IMR-90 (cell line): ENCODE results near the gene F2RL1. TPM values are rescaled to one million over a fixed set of nuclear protein-coding genes. Genes with fewer than 3 reads are reported as not detected.

Source experiments
- ATAC-seq: fragments of 200-7000 bp; cut with Tn5 transposase; 2 replicates; pipeline ENCODE4 v1.9.1; 2020; ENCODE audit warnings: low read depth, mild to moderate bottlenecking, moderate library complexity
- BruUV-seq: library from RNA; stranded (reverse); fragments of 400-500 nt; replicated peaks from 2 replicates; lab custom pipeline; 2021; lab: Mats Ljungman, UMichigan
- CTCF ChIA-PET: fragments of 300-600 bp; formaldehyde crosslinking; extraction: SDS; loops from one replicate; lab custom pipeline; 2021; ENCODE audit warnings: antibody characterized with exemption; lab: Yijun Ruan, JAX
- POLR2A ChIA-PET: fragments of 300-600 bp; sonication (Branson Sonifier 250); formaldehyde crosslinking; loops from one replicate; lab custom pipeline; 2022; ENCODE audit warnings: antibody characterized with exemption; ENCODE audit not compliant: unreplicated experiment; lab: Charles Lee
- DNase-seq: peaks from one replicate; pipeline ENCODE4 v3.0.0; 2013
- H2AFZ ChIP-seq: replicated peaks from 2 replicates; pipeline ENCODE3; 2013; ENCODE audit warnings: low read length, mild to moderate bottlenecking; ENCODE audit not compliant: poor library complexity
- H2AK5ac ChIP-seq: 2 replicates; pipeline ENCODE4 v1.6.1; 2013; ENCODE audit warnings: low read depth, low read length, inconsistent platforms
- H2AK9ac ChIP-seq: replicated peaks from 2 replicates; pipeline ENCODE3; 2013; ENCODE audit warnings: mild to moderate bottlenecking, low read depth, low read length, moderate library complexity; ENCODE audit not compliant: poor library complexity
- H2BK120ac ChIP-seq: 2 replicates; pipeline ENCODE4 v1.6.1; 2013; ENCODE audit warnings: low read depth, low read length, inconsistent platforms
- H2BK15ac ChIP-seq: 3 replicates; pipeline ENCODE4 v1.6.1; 2013; ENCODE audit warnings: low read depth, low read length, inconsistent platforms
- H2BK20ac ChIP-seq: 2 replicates; pipeline ENCODE4 v1.6.1; 2013; ENCODE audit warnings: low read depth, mild to moderate bottlenecking, inconsistent platforms, low read length, moderate library complexity
- H2BK5ac ChIP-seq: 2 replicates; pipeline ENCODE4 v1.6.1; 2013; ENCODE audit warnings: mild to moderate bottlenecking, low read depth, low read length, inconsistent platforms; ENCODE audit not compliant: poor library complexity, severe bottlenecking
- H3K14ac ChIP-seq: replicated peaks from 2 replicates; pipeline ENCODE4 v1.6.1; 2013; ENCODE audit warnings: low read depth, low read length, inconsistent platforms
- H3K18ac ChIP-seq: 2 replicates; pipeline ENCODE4 v1.6.1; 2013; ENCODE audit warnings: low read depth, low read length, control low read depth
- H3K23ac ChIP-seq: 2 replicates; pipeline ENCODE4 v1.6.1; 2013; ENCODE audit warnings: low read depth, low read length, inconsistent platforms
- H3K27ac ChIP-seq: 2 replicates; pipeline ENCODE4 v1.5.1; 2013; ENCODE audit warnings: mild to moderate bottlenecking, control low read depth, low read length; ENCODE audit not compliant: insufficient read depth
- H3K27me3 ChIP-seq: 2 replicates; pipeline ENCODE4 v1.6.1; 2013; ENCODE audit warnings: low read length; ENCODE audit not compliant: control insufficient read depth, insufficient read depth
- H3K36me3 ChIP-seq: 2 replicates; pipeline ENCODE4 v1.6.1; 2013; ENCODE audit warnings: low read length, mixed read lengths; ENCODE audit not compliant: control insufficient read depth, insufficient read depth
- H3K4ac ChIP-seq: 2 replicates; pipeline ENCODE4 v1.6.1; 2013; ENCODE audit warnings: low read depth, low read length, inconsistent platforms
- H3K4me1 ChIP-seq: 2 replicates; pipeline ENCODE4 v1.6.1; 2013; ENCODE audit warnings: low read length, mixed read lengths; ENCODE audit not compliant: control insufficient read depth, insufficient read depth
- H3K4me2 ChIP-seq: 2 replicates; pipeline ENCODE4 v1.6.1; 2013; ENCODE audit warnings: low read depth, mild to moderate bottlenecking, control low read depth, low read length, moderate library complexity
- H3K4me3 ChIP-seq: 2 replicates; pipeline ENCODE4 v1.5.1; 2013; ENCODE audit warnings: low read depth, mild to moderate bottlenecking, control low read depth, low read length, moderate library complexity; ENCODE audit not compliant: insufficient read depth
- H3K56ac ChIP-seq: 2 replicates; pipeline ENCODE4 v1.6.1; 2013; ENCODE audit warnings: low read length, inconsistent platforms; ENCODE audit not compliant: insufficient read depth; ENCODE audit errors: extremely low read depth
- H3K79me1 ChIP-seq, 2 experiments: 2 replicates each; pipeline ENCODE4 v1.6.1; 2013; ENCODE audit warnings: low read length in 2 of 2, inconsistent platforms in 1 of 2, low read depth in 1 of 2
- H3K9ac ChIP-seq: 2 replicates; pipeline ENCODE4 v1.6.1; 2013; ENCODE audit warnings: low read depth, low read length, control low read depth
- H3K9me1 ChIP-seq: 2 replicates; pipeline ENCODE4 v1.6.1; 2013; ENCODE audit warnings: low read length, inconsistent platforms; ENCODE audit not compliant: insufficient read depth
- H3K9me3 ChIP-seq: 2 replicates; pipeline ENCODE4 v1.6.1; 2013; ENCODE audit warnings: low read length; ENCODE audit not compliant: control insufficient read depth, insufficient read depth
- H4K20me1 ChIP-seq: 2 replicates; pipeline ENCODE4 v1.6.1; 2013; ENCODE audit warnings: low read length, inconsistent platforms; ENCODE audit not compliant: insufficient read depth
- H4K5ac ChIP-seq: 2 replicates; pipeline ENCODE4 v1.6.1; 2013; ENCODE audit warnings: mild to moderate bottlenecking, low read depth, low read length, control low read depth
- H4K8ac ChIP-seq, 2 experiments: 2 replicates each; pipeline ENCODE4 v1.6.1; 2013; ENCODE audit warnings: low read depth in 2 of 2, low read length in 2 of 2, control low read depth in 1 of 2, inconsistent platforms in 1 of 2
- H4K91ac ChIP-seq: 2 replicates; pipeline ENCODE4 v1.6.1; 2013; ENCODE audit warnings: low read depth, low read length, inconsistent platforms; ENCODE audit not compliant: insufficient read depth
- CHD1 ChIP-seq: IDR thresholded peaks from 2 replicates; pipeline ENCODE4 v1.6.1; 2012; ENCODE audit warnings: low read depth, low read length, improper control_type of control experiment
- FOS ChIP-seq: fragments of 150-350 bp; IDR thresholded peaks from 2 replicates; pipeline ENCODE4 v1.6.1; 2016; ENCODE audit warnings: low read depth, low read length
- MAFK ChIP-seq: IDR thresholded peaks from 2 replicates; pipeline ENCODE4 v1.6.1; 2012; ENCODE audit warnings: low read depth, low read length, improper control_type of control experiment
- MXI1 ChIP-seq: IDR thresholded peaks from 2 replicates; pipeline ENCODE4 v1.6.1; 2012; ENCODE audit warnings: low read depth, mild to moderate bottlenecking, low read length, moderate library complexity, borderline replicate concordance
- POLR2A ChIP-seq: IDR thresholded peaks from 2 replicates; pipeline ENCODE4 v1.6.1; 2012; ENCODE audit warnings: mild to moderate bottlenecking, low read depth, low read length
- RFX5 ChIP-seq: IDR thresholded peaks from 2 replicates; pipeline ENCODE4 v1.8.0; 2012; ENCODE audit warnings: low read depth, mild to moderate bottlenecking, low read length, moderate library complexity
- WGBS, 2 experiments: methylation state at CpG; one replicate each; pipeline versions ENCODE4 v1.1.5 to v1.1.7; 2013; ENCODE audit warnings: missing lambda C conversion rate in 2 of 2; ENCODE audit not compliant: insufficient read length in 1 of 2; ENCODE audit errors: extremely low coverage in 2 of 2; 5-methylcytosine and 5-hydroxymethylcytosine counted together
- dilution Hi-C: fragments of 300-500 bp; cut with HindIII; formaldehyde crosslinking; loops from one replicate; pipeline ENCODE4 v1.14.3; 2018; ENCODE audit warnings: low sequenced_read_pairs; ENCODE audit not compliant: unreplicated experiment
- in situ Hi-C: fragments of 300-500 bp; cut with MboI; formaldehyde crosslinking; loops from 3 replicates; pipeline ENCODE4 v1.14.3; 2019; ENCODE audit warnings: low sequenced_read_pairs, inconsistent platforms, mixed read lengths
- intact Hi-C: fragments of 100-400 bp; cut with micrococcal nuclease; formaldehyde crosslinking; loops from 2 replicates; pipeline ENCODE4 v1.10.0; 2022
- polyA plus RNA-seq, 3 experiments: library from polyadenylated mRNA; depleted of rRNA; stranded (reverse); fragments of >200 nt; gene quantifications; 2 replicates each; pipeline ENCODE4 v1.2.3, GENCODE V29; 2012; ENCODE audit warnings: low replicate concordance in 1 of 3
- total RNA-seq: library from RNA; depleted of rRNA; stranded (reverse); fragments of >200 nt; gene quantifications from 2 replicates; pipeline ENCODE4 v1.2.3, GENCODE V29; 2012
- TF ChIP-seq, protein P1 (sequence below): conservative IDR thresholded peaks from 2 replicates; pipeline ENCODE4 v1.5.1; 2012; ENCODE audit warnings: mild to moderate bottlenecking, low read depth, low read length, improper control_type of control experiment

The F2RL1 gene
- total and polyA plus RNA-seq, 2 of the 4 experiments (the other 2 are of a cell fraction): 5.6 to 12.4 TPM

DNA sequence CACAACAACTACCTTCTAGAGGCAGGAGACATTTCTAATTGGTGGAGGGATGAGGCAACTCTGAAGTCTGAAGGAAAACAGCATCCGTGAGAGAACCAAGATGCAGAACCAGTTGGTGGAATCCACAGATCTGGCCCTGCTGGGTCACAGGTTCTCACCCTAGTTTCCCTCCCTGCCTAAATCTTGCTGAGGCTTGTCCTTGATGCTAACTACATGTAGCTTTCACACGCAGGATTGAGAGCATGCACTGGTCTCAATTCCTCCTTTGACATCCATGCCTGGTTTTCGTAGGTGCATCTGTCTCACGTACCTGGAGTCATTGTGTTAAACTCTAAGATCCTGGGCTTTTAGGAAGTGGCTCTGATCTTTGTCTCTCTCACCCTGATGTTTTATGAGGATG lies 9.7 kb upstream of the F2RL1 start:
- peak overlapping the region; percentile 47; the same call in 1 of the 3 replicates for H2BK15ac ChIP-seq
- in situ Hi-C loops: no loop called here
- no peaks in the 10 kb centered on the region for H3K27me3 ChIP-seq
- no peak overlapping the region for H4K5ac ChIP-seq
- peak overlapping the region; percentile 13; the same call in 1 of the 2 replicates for H4K91ac ChIP-seq
- 96% methylated on average over 3 of the region's 4 CpGs; no CpG with 5 or more reads in 1 of the 2 experiments for WGBS, 2 experiments
- no peak overlapping the region for H4K8ac ChIP-seq
- H2AK9ac ChIP-seq: no peak overlapping the region
- no peak for DNase-seq
- 0 out of 2 replicates have a peak overlapping the region, but pooled peaks have one; percentile 66 for H3K23ac ChIP-seq
- TF ChIP-seq, protein P1, sequence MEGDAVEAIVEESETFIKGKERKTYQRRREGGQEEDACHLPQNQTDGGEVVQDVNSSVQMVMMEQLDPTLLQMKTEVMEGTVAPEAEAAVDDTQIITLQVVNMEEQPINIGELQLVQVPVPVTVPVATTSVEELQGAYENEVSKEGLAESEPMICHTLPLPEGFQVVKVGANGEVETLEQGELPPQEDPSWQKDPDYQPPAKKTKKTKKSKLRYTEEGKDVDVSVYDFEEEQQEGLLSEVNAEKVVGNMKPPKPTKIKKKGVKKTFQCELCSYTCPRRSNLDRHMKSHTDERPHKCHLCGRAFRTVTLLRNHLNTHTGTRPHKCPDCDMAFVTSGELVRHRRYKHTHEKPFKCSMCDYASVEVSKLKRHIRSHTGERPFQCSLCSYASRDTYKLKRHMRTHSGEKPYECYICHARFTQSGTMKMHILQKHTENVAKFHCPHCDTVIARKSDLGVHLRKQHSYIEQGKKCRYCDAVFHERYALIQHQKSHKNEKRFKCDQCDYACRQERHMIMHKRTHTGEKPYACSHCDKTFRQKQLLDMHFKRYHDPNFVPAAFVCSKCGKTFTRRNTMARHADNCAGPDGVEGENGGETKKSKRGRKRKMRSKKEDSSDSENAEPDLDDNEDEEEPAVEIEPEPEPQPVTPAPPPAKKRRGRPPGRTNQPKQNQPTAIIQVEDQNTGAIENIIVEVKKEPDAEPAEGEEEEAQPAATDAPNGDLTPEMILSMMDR: no peak
- no peak for TF ChIP-seq MAFK
- no peak for TF ChIP-seq POLR2A
- TF ChIP-seq FOS: no peak
- no peak for TF ChIP-seq MXI1
- TF ChIP-seq RFX5: no peak
- no peak for TF ChIP-seq CHD1
- no TSS peak for BruUV-seq
- no peak overlapping the region for H3K27ac ChIP-seq
- CTCF ChIA-PET: no interaction called here
- H2AK5ac ChIP-seq: peak overlapping the region; percentile 94
- no peak overlapping the region for H3K4me2 ChIP-seq
- no peak overlapping the region for H3K9ac ChIP-seq
- peaks cover 4% of the 10 kb centered on the region; the same call in 1 of the 2 replicates for H3K9me1 ChIP-seq
- H4K20me1 ChIP-seq: peaks cover 3% of the 10 kb centered on the region; the same call in 1 of the 2 replicates
- POLR2A ChIA-PET: no interaction called here
- no peaks in the 10 kb centered on the region for H3K9me3 ChIP-seq
- peak overlapping the region; percentile 52; the same call in 1 of the 2 replicates for H3K18ac ChIP-seq
- dilution Hi-C loops: no loop called here
- peak overlapping the region; percentile 74 for H2BK120ac ChIP-seq
- peak overlapping the region; percentile 71 for H3K14ac ChIP-seq
- no peak overlapping the region for H3K56ac ChIP-seq
- intact Hi-C loops: no loop called here
- peak overlapping the region; percentile 71 for H3K4ac ChIP-seq
- no peak overlapping the region for H2BK5ac ChIP-seq
- H2BK20ac ChIP-seq: peak overlapping the region; percentile 57
- ATAC-seq: no peak
- no peaks in the 10 kb centered on the region for H3K36me3 ChIP-seq
- H3K4me3 ChIP-seq: no peak overlapping the region
- H3K79me1 ChIP-seq: no peaks in the 10 kb centered on the region
- no peak overlapping the region for H2AFZ ChIP-seq
- peaks cover 13% of the 10 kb centered on the region for H3K4me1 ChIP-seq
